ACHN (cell line): Measurements from ENCODE around the gene CALHM6.
A peak's percentile ranks its signal among the peaks of the same experiment; 100 is the strongest.
"Not testable (repeated sequence)": the region's sequence is repeated elsewhere in the genome, so short reads cannot be mapped to it uniquely, and the experiment has no call there.

Source experiments
- DNase-seq: peaks from one replicate; pipeline ENCODE4 v3.0.0-alpha.2; 2015
- in situ Hi-C: cut with HindIII; loops from 2 replicates; pipeline ENCODE4 v1.10.0; 2017; ENCODE audit warnings: low sequenced_read_pairs, low pct_ligation_motif_present, low pct_unique_long_range_greater_than_20kb

The CALHM6 gene

DNA sequence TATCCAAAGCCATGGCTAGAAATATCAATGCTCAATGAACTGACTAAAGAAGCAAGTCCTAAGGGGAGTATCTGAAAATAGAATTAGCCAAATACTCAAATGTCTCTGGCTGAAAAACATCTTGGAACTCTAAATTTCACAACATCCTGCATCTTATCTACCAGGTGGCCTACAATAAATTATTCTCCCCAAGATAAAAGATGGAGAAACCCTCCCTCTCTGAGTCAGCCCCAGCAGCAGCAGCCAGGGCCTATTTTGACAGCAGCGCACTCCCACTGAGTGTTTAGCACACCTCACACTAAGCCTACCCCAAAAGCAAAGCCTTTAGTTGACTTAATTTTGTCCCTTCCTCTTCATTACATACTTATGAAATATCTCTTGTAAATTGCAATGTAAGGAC is 5.9 kb downstream of the CALHM6 start:
- in situ Hi-C loops = no loop called here
- no peak for DNase-seq

- DNase-seq = no peak
- in situ Hi-C loops = no loop called here
Observed at GRCh38 chr6:116467514-116467913, 6.3 kb downstream of the CALHM6 start.

- no peak for DNase-seq
- in situ Hi-C loops = no loop called here
Observed at GRCh38 chr6:116468293-116468692, 7.1 kb downstream of the CALHM6 start.

DNA sequence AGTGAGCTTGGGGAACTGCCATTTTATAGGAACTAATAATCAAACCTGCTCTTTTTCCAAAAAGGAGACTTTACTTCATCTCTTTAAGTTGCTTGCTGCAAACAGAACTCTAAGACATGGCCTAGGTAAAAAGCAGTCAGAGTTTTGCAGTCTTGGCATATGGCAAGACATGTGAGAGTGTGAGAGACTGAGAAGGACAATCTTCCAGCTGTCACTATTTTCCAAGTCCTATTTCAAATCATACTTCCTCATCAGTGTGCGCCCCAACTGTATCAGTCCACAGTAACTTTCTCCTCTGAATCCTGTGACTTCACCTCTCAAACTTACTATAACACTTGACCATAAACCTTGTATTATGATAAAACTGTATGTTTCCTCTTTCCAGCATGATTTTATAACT is 10.4 kb downstream of the CALHM6 start:
- DNase-seq = no peak
- in situ Hi-C loops = no loop called here

- in situ Hi-C loops = no loop called here
- DNase-seq = no peak
Observed at GRCh38 chr6:116472706-116473105, 11.5 kb downstream of the CALHM6 start.

GRCh38 chr6:116475141-116475540 is 14.0 kb downstream of the CALHM6 start:
- in situ Hi-C loops = no loop called here
- no peak for DNase-seq

DNA sequence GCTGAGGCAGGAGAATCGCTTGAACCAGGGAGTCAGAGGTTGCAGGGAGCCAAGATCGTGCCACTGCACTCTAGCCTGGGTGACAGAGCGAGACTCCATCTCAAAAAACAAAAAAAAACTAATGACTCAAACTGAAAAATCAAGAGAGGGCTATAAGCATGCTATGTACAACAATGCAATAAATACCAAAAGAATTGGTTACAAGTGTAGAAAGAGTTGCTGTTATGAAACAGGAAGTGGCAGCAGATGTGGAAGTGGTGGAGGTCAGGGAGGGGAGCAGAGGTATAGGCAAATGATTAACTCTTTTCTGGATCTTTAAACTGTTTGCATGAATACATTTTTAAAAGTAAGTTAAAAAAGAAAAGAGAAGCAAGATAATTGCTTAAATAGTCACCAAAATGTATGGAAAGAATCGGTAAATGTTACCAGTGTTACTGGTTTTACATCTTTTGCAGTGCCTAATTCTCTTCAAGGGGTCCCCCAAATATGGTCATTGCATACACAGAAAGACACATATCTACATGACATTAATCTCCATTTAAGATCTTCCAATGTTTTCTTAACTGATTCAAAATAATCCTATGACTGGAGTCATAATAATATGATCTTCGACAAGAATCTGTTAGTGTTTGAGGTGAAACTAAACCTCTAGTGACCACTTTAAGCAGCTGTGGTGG is 15.0 kb downstream of the CALHM6 start:
- in situ Hi-C loops = no loop called here

DNA sequence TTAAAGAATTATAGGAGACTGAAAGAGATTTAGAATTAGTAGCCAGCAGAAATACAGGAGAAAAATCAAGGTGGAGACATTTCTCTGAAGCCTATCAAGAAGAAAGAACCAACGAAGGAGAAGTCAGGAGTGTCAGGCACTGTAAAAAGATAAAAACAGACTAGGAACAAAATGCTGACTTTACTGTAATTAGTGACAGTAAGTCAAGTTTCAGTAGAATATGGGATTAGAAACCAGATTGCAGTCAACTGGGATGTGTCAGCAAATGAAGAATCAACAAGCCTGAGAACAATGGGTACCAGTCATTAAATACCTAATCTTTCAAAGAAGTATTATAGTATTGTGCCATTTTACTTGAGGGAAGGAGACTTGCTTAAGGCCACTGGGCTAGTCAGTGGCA is 21.6 kb downstream of the CALHM6 start:
- in situ Hi-C loops = no loop called here
- no peak for DNase-seq

More for the DNA sequence above, 15.0 kb downstream of the CALHM6 start:
- DNase-seq = no peak

DNA sequence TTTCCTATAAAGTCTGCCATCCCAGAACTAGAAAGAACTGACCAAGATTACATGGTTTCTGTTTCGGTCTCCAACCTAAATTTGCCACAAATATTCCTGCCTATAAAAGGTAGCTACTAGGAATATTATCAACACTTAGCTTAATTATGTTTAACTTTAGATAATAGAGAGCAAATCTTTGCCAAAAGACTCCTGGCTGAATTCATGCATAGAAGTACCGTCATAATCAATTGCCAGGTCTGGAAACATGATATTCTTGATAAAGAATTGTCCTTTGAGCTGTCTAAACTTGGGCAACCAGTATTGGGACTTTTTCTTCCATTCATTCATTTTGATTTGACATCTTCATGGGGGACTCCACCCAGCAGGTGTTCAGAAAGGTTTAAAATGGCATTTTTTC is 22.4 kb downstream of the CALHM6 start:
- DNase-seq = no peak
- in situ Hi-C loops = no loop called here

- DNase-seq = no peak
- in situ Hi-C loops = no loop called here
Observed at GRCh38 chr6:116485559-116486184, 24.5 kb downstream of the CALHM6 start.

- no peak for DNase-seq
- in situ Hi-C loops = no loop called here
Observed at GRCh38 chr6:116491610-116492330, 30.6 kb downstream of the CALHM6 start.

GRCh38 chr6:116492331-116493067 is 31.3 kb downstream of the CALHM6 start:
- in situ Hi-C loops = no loop called here
- no peak for DNase-seq

DNA sequence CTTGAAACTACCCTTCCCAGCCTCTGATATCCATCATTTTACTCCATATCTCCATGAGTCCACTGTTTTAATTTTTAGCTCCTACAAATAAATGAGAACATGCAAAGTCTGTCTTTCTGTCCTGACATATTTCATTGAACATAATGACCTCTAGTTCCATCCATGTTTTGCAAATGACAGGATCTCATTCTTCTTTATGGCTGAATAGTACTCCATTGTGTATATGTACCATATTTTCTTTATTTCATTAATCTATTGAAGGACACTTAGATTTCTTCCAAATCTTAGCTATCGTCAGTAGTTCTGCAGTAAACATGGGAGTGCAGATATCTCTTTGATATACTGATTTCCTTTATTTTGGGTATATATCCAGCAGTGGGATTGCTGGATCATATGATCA is 34.0 kb downstream of the CALHM6 start:
- in situ Hi-C loops, DNase-seq: not testable (repeated sequence)

- in situ Hi-C loops = no loop called here
- DNase-seq = no peak
Observed at GRCh38 chr6:116497113-116497676, 36.0 kb downstream of the CALHM6 start.

- DNase-seq = no peak
- in situ Hi-C loops = no loop called here
Observed at GRCh38 chr6:116500969-116501433, 39.8 kb downstream of the CALHM6 start.

DNA sequence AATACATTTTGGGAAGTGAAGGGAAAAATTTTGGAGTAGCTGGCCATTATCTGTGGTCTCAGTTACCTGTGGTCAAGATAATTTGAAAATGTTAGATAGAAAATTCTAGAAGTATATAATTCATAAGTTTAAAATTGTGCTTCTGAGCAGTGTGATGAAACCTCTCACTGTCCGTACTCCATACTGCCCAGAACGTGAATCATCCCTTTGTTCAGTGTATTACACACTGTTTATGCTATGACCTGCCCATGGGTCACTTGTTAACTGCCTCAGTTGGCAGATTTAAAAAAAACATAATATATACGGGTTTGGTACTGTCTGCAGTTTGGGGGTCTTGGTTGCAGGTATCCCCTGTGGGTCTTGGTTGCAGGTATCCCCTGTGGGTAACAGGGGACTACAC is 46.1 kb downstream of the CALHM6 start:
- in situ Hi-C loops = no loop called here
- DNase-seq = no peak

- in situ Hi-C loops = no loop called here
- DNase-seq = no peak
Observed at GRCh38 chr6:116508527-116508926, 47.4 kb downstream of the CALHM6 start.

DNA sequence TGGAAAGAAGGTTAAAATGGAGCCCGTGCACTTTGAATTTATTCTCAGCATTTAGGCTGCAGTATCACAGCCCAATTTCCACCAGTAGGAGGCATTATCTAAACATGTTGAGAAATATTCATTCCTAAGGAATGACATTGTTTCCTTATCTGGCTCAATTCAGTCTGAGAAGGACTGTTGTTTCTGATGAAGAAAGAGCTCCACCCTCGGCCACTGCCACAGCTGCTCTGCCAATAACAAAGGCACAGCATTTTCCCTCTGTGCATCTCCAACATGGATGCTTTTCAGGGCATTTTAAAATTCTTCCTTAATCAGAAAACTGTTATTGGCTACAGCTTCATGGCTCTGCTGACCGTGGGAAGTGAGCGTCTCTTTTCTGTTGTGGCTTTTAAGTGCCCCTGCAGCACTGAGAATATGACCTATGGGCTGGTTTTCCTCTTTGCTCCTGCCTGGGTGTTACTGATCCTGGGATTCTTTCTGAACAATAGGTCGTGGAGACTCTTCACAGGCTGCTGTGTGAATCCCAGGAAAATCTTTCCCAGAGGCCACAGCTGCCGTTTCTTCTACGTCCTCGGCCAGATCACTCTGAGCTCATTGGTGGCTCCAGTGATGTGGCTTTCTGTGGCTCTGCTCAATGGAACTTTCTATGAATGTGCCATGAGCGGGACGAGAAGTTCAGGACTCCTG is 50.4 kb downstream of the CALHM6 start, which contains the start of gene CALHM5:
CALHM5 (plus strand) TSS at position 216 of the 687 bp plus-strand sequence; CDS start at position 274, 58 bp downstream.
- in situ Hi-C loops = no loop called here
- peak; percentile 74 for DNase-seq
